ENCODE data around the gene MAP3K2.

Gene MAP3K2

DNA sequence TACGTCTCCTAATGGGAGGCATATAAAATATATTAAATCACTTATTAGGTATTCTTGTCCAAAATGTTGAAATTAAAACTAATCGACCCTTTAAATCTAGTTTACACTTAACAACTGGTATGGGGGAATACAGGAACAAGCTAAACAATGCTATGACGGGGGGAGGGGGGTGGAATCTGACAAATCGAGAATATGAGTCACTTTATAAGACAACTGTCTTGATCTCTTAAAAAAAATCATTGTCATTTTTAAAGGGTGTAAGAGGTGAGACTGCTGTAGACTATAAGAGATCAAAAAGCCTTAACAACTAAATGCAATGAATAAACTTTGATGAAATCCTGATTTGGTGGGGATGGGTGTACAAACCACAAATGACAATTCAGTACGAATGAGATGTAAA is 6.0 kb downstream of the MAP3K2 start:
- CTCF ChIA-PET = no interaction called here
- DNase-seq (ENCODE audit: extremely low spot score) = no peak
- TF ChIP-seq FOXA1 (IDR thresholded peaks at IDR 0.05) (no peak), BHLHE40 (IDR thresholded peaks at IDR 0.05; ENCODE audit: borderline replicate concordance) (no peak), SUZ12 (IDR thresholded peaks at IDR 0.05) (no peak), HDGF (IDR thresholded peaks at IDR 0.05; ENCODE audit: borderline replicate concordance) (no peak), FOXK2 (IDR thresholded peaks at IDR 0.05) (no peak), LEF1 (IDR thresholded peaks at IDR 0.05; ENCODE audit: borderline replicate concordance) (no peak), SP1 (IDR thresholded peaks at IDR 0.05) (no peak), ZNF384 (IDR thresholded peaks at IDR 0.05) (no peak), FOXM1 (IDR thresholded peaks at IDR 0.05; ENCODE audit: borderline replicate concordance) (no peak), NFRKB (IDR thresholded peaks at IDR 0.05) (no peak), CTBP1 (IDR thresholded peaks at IDR 0.05; ENCODE audit: borderline replicate concordance) (no peak), TARDBP (IDR thresholded peaks at IDR 0.05) (no peak), ELF4 (IDR thresholded peaks at IDR 0.05) (no peak), ARNT (IDR thresholded peaks at IDR 0.05) (no peak)
- TF ChIP-seq, protein P1, sequence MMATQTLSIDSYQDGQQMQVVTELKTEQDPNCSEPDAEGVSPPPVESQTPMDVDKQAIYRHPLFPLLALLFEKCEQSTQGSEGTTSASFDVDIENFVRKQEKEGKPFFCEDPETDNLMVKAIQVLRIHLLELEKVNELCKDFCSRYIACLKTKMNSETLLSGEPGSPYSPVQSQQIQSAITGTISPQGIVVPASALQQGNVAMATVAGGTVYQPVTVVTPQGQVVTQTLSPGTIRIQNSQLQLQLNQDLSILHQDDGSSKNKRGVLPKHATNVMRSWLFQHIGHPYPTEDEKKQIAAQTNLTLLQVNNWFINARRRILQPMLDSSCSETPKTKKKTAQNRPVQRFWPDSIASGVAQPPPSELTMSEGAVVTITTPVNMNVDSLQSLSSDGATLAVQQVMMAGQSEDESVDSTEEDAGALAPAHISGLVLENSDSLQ (IDR thresholded peaks at IDR 0.05) = no peak
- POLR2A ChIA-PET = no interaction called here

DNA sequence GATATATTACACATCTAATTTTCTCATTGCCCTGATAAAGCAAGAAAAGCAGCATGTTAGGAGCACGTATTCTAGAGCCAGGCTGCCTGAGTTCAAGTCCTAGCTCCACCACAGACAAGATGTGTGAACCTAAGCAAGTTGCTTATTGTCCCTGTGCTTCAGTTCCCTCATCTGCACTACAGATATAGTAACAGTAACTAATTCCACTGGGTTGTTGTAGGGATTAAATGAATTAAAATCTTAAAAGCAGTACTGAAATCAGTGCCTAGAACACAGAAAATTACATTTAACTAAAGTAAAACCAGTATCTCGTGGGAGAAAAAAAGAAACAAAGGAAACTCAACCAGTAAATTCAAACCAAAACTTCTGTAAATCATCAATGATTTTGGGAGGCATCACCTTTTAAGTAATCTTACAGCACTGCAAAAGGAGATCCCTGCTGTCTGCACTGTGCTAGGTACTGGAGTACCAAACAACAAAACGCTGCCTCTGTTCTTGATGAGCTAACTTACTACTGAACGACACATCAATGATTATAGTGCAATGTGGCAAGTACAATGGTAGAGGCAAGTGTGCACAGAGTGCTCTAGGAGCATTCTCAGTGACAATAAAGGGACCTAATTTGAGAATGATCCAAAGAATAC is 7.9 kb downstream of the MAP3K2 start:
- TF ChIP-seq, protein P1 (IDR thresholded peaks at IDR 0.05) = 0 out of 2 replicates have a peak, but pooled peaks have one; percentile 20
- no peak for TF ChIP-seq BHLHE40 (IDR thresholded peaks at IDR 0.05; ENCODE audit: borderline replicate concordance)
- POLR2A ChIA-PET = interaction anchor here (0.9 to 1.4 kb wide), 3 partner anchors 14 to 86 kb away, joined by 3 to 5 read pairs (median 3); partner anchors contain the start of gene ERCC3
- CTCF ChIA-PET = interaction anchor here (2.4 to 2.6 kb wide), 2 partner anchors 9 to 36 kb away, joined by 9 to 12 read pairs; no protein-coding TSS in a partner anchor
- DNase-seq (ENCODE audit: extremely low spot score) = no peak

DNA sequence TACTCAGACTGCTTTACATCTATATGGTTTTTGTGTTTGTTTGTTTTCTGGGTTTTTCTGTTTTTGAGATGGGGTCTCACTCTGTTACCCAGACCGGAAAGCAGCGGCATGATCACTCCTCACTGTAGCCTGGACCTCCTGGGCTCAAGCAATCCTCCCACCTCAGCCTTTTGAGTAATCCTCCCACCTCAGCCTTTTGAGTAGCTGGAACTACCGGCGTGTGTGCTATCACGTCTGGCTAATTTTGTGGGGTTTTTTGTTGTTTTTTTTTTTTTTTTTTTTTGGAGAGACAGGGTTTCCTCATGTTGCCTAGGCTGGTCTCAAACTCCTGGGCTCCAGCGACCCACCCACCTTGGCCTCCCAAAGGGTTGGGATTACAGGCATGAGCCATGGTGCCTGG is 9.1 kb downstream of the MAP3K2 start:
- no peak for DNase-seq (ENCODE audit: extremely low spot score)
- ChIA-PET CTCF (interaction anchor here (0.6 to 2.6 kb wide), 3 partner anchors 8 to 355 kb away, joined by 4 to 12 read pairs (median 9); no protein-coding TSS in a partner anchor), POLR2A (interaction anchor here (1.4 kb wide), 1 partner anchor 13 kb away, joined by 3 read pairs; no protein-coding TSS in a partner anchor)
- no peak for TF ChIP-seq FOXA1 (IDR thresholded peaks at IDR 0.05)
- TF ChIP-seq FOXK2 (IDR thresholded peaks at IDR 0.05) = no peak
- no peak for TF ChIP-seq SP1 (IDR thresholded peaks at IDR 0.05)
- TF ChIP-seq, protein P1 (IDR thresholded peaks at IDR 0.05) = no peak
- TF ChIP-seq L3MBTL2 (conservative IDR thresholded peaks at IDR 0.05) = no peak
- no peak for TF ChIP-seq TARDBP (IDR thresholded peaks at IDR 0.05)
- TF ChIP-seq HDGF (IDR thresholded peaks at IDR 0.05; ENCODE audit: borderline replicate concordance) = no peak

DNA sequence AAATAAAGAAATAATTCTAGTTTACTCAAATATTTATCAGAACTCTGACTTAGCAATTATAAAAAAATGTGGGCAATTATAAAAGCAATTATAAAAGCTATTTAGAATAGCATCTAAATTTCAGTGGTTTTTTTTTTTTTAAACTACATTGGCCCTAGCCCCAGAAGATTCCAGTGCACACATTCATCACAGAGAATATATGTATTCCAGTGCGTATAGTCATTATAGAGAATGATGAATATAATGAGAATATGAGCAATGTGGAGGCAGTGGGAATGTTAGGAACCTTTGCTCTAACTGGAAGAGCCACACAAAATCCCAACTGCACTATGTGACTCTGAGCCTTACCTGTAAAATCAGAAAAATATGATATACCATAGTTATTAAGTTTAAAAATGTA is 10.5 kb downstream of the MAP3K2 start:
- POLR2A ChIA-PET = no interaction called here
- CTCF ChIA-PET = interaction anchor here (0.6 to 0.8 kb wide), 2 partner anchors 27 to 75 kb away, joined by 3 to 5 read pairs; no protein-coding TSS in a partner anchor
- TF ChIP-seq LEF1 (IDR thresholded peaks at IDR 0.05; ENCODE audit: borderline replicate concordance) (no peak), NFRKB (IDR thresholded peaks at IDR 0.05) (no peak), L3MBTL2 (conservative IDR thresholded peaks at IDR 0.05) (no peak), FOXK2 (IDR thresholded peaks at IDR 0.05) (no peak), CTBP1 (IDR thresholded peaks at IDR 0.05; ENCODE audit: borderline replicate concordance) (no peak), ELF4 (IDR thresholded peaks at IDR 0.05) (no peak), BHLHE40 (IDR thresholded peaks at IDR 0.05; ENCODE audit: borderline replicate concordance) (no peak), ZNF384 (IDR thresholded peaks at IDR 0.05) (no peak), HDGF (IDR thresholded peaks at IDR 0.05; ENCODE audit: borderline replicate concordance) (no peak), ARNT (IDR thresholded peaks at IDR 0.05) (no peak), SUZ12 (IDR thresholded peaks at IDR 0.05) (no peak), FOXA1 (IDR thresholded peaks at IDR 0.05) (no peak), FOXM1 (IDR thresholded peaks at IDR 0.05; ENCODE audit: borderline replicate concordance) (no peak), TARDBP (IDR thresholded peaks at IDR 0.05) (no peak), SP1 (IDR thresholded peaks at IDR 0.05) (no peak)
- TF ChIP-seq, protein P1 (IDR thresholded peaks at IDR 0.05) = no peak
- DNase-seq (ENCODE audit: extremely low spot score) = no peak

DNA sequence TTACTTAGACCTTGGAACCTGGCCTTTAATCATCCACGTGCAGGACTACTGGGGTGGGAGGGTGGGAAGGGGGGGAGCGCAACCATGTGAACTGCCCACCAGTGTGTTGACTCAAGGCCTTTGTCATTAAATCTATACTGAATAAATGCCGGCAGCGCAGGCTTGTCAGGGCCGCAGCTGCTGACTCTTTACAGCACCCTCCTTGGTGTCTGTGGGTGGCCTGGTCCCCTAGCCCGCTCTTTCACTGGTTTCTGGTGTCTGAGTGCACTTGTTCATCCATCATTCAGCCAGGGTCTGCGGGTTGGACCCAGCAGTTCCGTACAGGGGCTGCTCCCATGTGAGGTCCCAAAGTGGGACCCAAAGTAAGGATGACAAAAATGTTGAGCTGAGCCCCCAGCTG is 11.5 kb downstream of the MAP3K2 start:
- ChIA-PET CTCF (no interaction called here), POLR2A (interaction anchor here (0.6 kb wide), 1 partner anchor 32 kb away, joined by 3 read pairs; no protein-coding TSS in a partner anchor)
- no peak for TF ChIP-seq FOXA1 (IDR thresholded peaks at IDR 0.05)
- no peak for TF ChIP-seq ELF4 (IDR thresholded peaks at IDR 0.05)
- TF ChIP-seq LEF1 (IDR thresholded peaks at IDR 0.05; ENCODE audit: borderline replicate concordance) = no peak
- TF ChIP-seq NFRKB (IDR thresholded peaks at IDR 0.05) = no peak
- no peak for TF ChIP-seq L3MBTL2 (conservative IDR thresholded peaks at IDR 0.05)
- TF ChIP-seq CTBP1 (IDR thresholded peaks at IDR 0.05; ENCODE audit: borderline replicate concordance) = no peak
- TF ChIP-seq BHLHE40 (IDR thresholded peaks at IDR 0.05; ENCODE audit: borderline replicate concordance) = no peak
- TF ChIP-seq FOXM1 (IDR thresholded peaks at IDR 0.05; ENCODE audit: borderline replicate concordance) = no peak
- no peak for TF ChIP-seq ZNF384 (IDR thresholded peaks at IDR 0.05)
- no peak for TF ChIP-seq FOXK2 (IDR thresholded peaks at IDR 0.05)
- TF ChIP-seq HDGF (IDR thresholded peaks at IDR 0.05; ENCODE audit: borderline replicate concordance) = no peak
- TF ChIP-seq, protein P1 (IDR thresholded peaks at IDR 0.05) = no peak
- TF ChIP-seq SP1 (IDR thresholded peaks at IDR 0.05) = no peak
- no peak for DNase-seq (ENCODE audit: extremely low spot score)

All from HEK293T (cell line).